ENCODE data around the gene PI4K2A.
A peak's percentile ranks its signal among the peaks of the same experiment; 100 is the strongest.
"Not testable (repeated sequence)": the region's sequence is repeated elsewhere in the genome, so short reads cannot be mapped to it uniquely, and the experiment has no call there.

Gene PI4K2A

GRCh38 chr10:97632949-97633884, 7.3 kb upstream of the PI4K2A start, which contains the start of gene MORN4:
Gene MORN4, minus strand, starts transcription at chr10:97633500. Its CDS starts 13,847 bp downstream, at chr10:97619653.
- DNase-seq (ENCODE audit: low read depth in 2 of 2), result peak; percentile 84 to 89

- DNase-seq (ENCODE audit: low read depth in 2 of 2), result no peak
These were observed 6.5 kb upstream of the PI4K2A start for GRCh38 chr10:97633921-97634320.

GRCh38 chr10:97635577-97635976, 4.9 kb upstream of the PI4K2A start:
- DNase-seq (ENCODE audit: low read depth in 2 of 2), result no peak

GRCh38 chr10:97639090-97639489, 1.4 kb upstream of the PI4K2A start:
- not testable (repeated sequence) for DNase-seq (ENCODE audit: low read depth in 2 of 2)

GRCh38 chr10:97640868-97641811, 669 bp downstream of the PI4K2A start:
- no peak for DNase-seq (ENCODE audit: low read depth in 2 of 2)

GRCh38 chr10:97642471-97643159, 2.1 kb downstream of the PI4K2A start:
- DNase-seq (ENCODE audit: low read depth in 2 of 2), result not testable (repeated sequence)

GRCh38 chr10:97643441-97643985, 3.0 kb downstream of the PI4K2A start:
- DNase-seq (ENCODE audit: low read depth in 2 of 2), result no peak

- DNase-seq (ENCODE audit: low read depth in 2 of 2), result no peak
These were observed 4.5 kb downstream of the PI4K2A start for GRCh38 chr10:97644936-97645335.

- no peak for DNase-seq (ENCODE audit: low read depth in 2 of 2)
These were observed 7.1 kb downstream of the PI4K2A start for GRCh38 chr10:97647556-97647955.

GRCh38 chr10:97648562-97649404, 8.3 kb downstream of the PI4K2A start:
- peak; percentile 34 to 35 for DNase-seq (ENCODE audit: low read depth in 2 of 2)

- not testable (repeated sequence) for DNase-seq (ENCODE audit: low read depth in 2 of 2)
These were observed 8.9 kb downstream of the PI4K2A start for GRCh38 chr10:97649405-97649750.

- DNase-seq (ENCODE audit: low read depth in 2 of 2), result no peak
These were observed 10.3 kb downstream of the PI4K2A start for GRCh38 chr10:97650726-97651125.

- DNase-seq (ENCODE audit: low read depth in 2 of 2), result no peak
These were observed 11.3 kb downstream of the PI4K2A start for GRCh38 chr10:97651773-97652172.

- DNase-seq (ENCODE audit: low read depth in 2 of 2), result no peak
These were observed 16.3 kb downstream of the PI4K2A start for GRCh38 chr10:97656777-97657176.

- no peak for DNase-seq (ENCODE audit: low read depth in 2 of 2)
These were observed 19.1 kb downstream of the PI4K2A start for GRCh38 chr10:97659589-97659988.

GRCh38 chr10:97664282-97664850, 23.9 kb downstream of the PI4K2A start:
- no peak for DNase-seq (ENCODE audit: low read depth in 2 of 2)

GRCh38 chr10:97666992-97667391, 26.5 kb downstream of the PI4K2A start:
- DNase-seq (ENCODE audit: low read depth in 2 of 2), result no peak

GRCh38 chr10:97667463-97667862, 27.0 kb downstream of the PI4K2A start:
- DNase-seq (ENCODE audit: low read depth in 2 of 2), result no peak

- no peak for DNase-seq (ENCODE audit: low read depth in 2 of 2)
These were observed 29.1 kb downstream of the PI4K2A start for GRCh38 chr10:97669571-97669970.
